Stomach (tissue), 4 donors: Measurements from ENCODE around the gene CSRNP2.

ENCODE experiments used
- CTCF ChIP-seq, 7 experiments: fragments of 450-650 bp in 4 of 7; fragments of 200-600 bp in 3 of 7; sonication (generic) in 3 of 7; IDR thresholded peaks; one replicate each; pipeline ENCODE4 v1.5.1; 2016 to 2019; ENCODE audit warnings: antibody characterized with exemption in 7 of 7, control low read depth in 2 of 7, mild to moderate bottlenecking in 1 of 7
- EP300 ChIP-seq: sonication (generic); formaldehyde crosslinking; IDR thresholded peaks from one replicate; pipeline ENCODE4 v1.6.1; 2017; ENCODE audit warnings: antibody characterized with exemption
- POLR2A ChIP-seq, 4 donors: fragments of 450-650 bp; IDR thresholded peaks; one replicate each; pipeline ENCODE4 v1.6.1; 2016; ENCODE audit warnings: antibody characterized with exemption in 4 of 4, control low read depth in 2 of 4, mild to moderate bottlenecking in 1 of 4, moderate library complexity in 1 of 4
- POLR2AphosphoS5 ChIP-seq, 3 donors: sonication (generic); formaldehyde crosslinking; IDR thresholded peaks; one replicate each; pipeline ENCODE4 v1.6.1; 2016; ENCODE audit warnings: antibody characterized with exemption in 3 of 3

- TF ChIP-seq CTCF (IDR thresholded peaks at IDR 0.05) (no peak), EP300 (no peak), POLR2AphosphoS5 (IDR thresholded peaks at IDR 0.05) (no peak), POLR2A (IDR thresholded peaks at IDR 0.05) (no peak)
Observed at GRCh38 chr12:51036279-51036678, 47.1 kb downstream of the CSRNP2 start.
